RKO (cell line): ENCODE results near the gene PKD2L1.
"Not testable (repeated sequence)": the region's sequence is repeated elsewhere in the genome, so short reads cannot be mapped to it uniquely, and the experiment has no call there.

Experiments
- DNase-seq: peaks from one replicate; pipeline ENCODE4 v3.0.0-alpha.2; 2016; ENCODE audit warnings: low spot score

The PKD2L1 gene

DNA sequence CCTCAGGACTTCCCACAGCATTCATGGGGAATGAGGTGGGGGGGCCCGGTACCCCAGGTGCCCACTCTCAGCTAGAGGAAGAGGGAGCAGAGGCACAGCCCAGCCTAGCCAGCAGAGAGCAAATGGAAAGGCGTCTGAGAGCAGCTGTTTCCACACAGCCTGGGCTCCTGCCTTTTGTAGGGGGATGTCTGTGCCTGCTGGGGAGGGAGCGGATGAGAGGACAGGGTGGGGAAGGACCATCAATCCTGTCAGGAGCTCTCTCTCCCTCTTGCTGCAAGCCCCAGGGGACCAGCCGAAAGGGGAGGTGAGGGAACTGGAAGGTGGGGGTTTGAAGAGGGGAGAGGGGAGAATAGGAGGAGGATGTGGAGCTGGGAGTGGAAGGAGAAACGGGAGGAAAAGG lies at the start of gene PKD2L1:
PKD2L1 (minus strand) TSS at position 150 of the 400 bp plus-strand sequence; CDS start at position 25, 125 bp downstream.
- DNase-seq, result no peak

GRCh38 chr10:100377830-100378229 lies 47.8 kb upstream of the PKD2L1 start:
- no peak for DNase-seq

DNA sequence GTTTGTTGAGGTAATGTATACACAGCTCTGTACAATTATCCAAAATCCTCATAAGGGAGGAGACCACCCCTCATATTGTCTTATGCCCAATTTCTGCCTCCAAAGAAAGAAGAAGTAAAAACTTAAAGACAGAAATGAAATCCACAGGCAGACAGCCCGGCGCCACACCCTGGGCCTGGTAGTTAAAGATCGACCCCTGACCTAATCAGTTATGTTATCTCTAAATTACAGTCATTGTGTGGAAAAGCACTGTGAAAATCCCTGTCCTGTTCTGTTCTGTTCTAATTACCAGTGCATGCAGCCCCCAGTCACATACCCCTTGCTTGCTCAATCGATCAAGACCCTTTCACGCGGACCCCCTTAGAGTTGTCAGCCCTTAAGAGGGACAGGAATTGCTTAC lies 46.6 kb upstream of the PKD2L1 start:
- not testable (repeated sequence) for DNase-seq

DNA sequence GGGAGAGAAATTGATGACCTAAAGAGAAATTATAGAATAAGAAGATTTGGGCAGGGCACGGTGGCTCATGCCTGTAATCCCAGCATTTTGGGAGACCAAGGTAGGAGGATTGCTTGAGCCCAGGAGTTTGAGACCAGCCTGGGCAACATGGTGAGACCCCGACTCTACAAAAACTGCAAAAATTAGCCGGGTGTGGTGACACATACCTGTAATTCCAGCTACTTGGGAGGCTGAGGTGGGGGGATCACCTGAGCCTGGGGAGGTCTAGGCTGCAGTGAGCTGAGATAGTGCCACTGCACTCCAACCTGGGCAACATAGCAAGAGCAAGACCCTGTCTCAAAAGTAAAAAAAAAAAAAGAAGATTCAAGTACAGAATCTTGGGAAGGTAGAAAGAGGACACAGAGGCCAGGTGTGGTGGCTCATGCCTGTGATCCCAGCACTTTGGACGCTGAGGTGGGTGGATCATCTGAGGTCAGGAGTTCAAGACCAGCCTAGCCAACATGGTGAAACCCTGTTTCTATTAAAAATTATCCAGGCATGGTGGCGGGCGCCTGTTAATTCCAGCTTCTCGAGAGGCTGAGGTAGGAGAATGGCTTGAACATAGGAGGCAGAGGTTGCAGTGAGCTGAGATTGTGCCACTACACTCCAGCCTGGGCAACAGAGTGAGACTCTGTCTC lies 44.8 kb upstream of the PKD2L1 start:
- not testable (repeated sequence) for DNase-seq

GRCh38 chr10:100374200-100374655 lies 44.2 kb upstream of the PKD2L1 start:
- no peak for DNase-seq

- peak; percentile 100 for DNase-seq
Measured at GRCh38 chr10:100373298-100374199, 43.5 kb upstream of the PKD2L1 start.

- DNase-seq, result no peak
Measured at GRCh38 chr10:100372415-100373297, 42.6 kb upstream of the PKD2L1 start.

DNA sequence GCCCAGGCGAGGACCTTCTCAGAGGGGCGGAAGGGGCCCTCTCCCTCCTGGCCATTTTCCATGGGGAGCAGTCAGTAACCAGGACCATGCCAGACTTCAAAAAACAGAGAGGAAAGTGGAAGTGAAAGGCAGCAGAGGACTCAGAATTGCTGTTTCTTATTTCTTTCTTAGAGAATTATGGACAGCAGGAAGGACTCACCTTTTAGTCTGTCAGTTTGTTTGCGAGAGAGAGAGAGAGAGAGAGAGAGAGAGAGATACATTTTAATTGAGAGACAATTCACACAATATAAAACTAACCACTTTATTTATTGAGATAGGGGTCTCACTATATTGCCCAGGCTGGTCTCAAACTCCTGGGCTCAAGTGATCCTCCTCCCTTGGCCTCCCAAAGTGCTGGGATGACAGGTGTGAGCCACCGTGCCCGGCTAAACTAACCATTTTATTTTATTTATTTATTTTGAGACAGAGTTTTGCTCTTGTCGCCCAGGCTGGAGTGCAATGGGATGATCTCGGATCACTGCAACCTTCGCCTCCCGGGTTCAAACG lies 41.5 kb upstream of the PKD2L1 start:
- DNase-seq, result no peak

DNA sequence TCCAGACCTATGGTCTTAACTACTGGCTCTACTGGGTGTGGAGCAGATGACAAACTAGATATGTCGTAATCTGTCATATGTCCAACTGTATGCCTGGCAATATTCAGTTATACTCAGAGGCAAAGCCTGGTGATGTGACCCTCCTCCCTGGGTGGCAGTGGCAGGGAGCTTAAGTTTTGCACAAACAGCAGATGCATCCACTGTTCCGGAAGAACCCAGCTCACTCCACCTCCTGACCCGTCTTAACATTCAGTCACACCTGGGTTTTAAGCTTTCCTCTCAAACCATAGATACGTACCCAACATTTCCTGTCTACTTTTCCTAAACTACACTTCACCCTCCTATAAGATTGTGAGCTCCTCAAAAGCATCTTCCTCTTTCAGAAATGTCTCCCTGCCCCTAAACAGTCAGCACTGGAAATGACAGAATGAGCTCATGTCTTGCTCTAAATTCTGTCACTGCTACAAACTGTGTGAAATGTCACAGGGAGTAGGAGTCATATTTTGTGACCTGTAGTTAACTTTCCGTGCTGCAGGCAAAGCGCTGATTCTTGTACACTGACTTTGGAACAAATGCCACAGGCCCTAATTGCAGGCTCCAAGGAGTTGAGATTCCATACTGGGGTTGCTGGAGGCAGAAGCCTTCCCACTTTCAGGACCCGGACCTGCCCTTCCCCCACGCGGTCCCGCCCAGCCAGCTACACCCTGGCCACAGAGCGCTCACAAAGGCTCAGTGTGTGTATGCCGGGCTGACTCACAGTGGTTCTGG lies 40.9 kb upstream of the PKD2L1 start:
- peak; percentile 54 for DNase-seq

DNA sequence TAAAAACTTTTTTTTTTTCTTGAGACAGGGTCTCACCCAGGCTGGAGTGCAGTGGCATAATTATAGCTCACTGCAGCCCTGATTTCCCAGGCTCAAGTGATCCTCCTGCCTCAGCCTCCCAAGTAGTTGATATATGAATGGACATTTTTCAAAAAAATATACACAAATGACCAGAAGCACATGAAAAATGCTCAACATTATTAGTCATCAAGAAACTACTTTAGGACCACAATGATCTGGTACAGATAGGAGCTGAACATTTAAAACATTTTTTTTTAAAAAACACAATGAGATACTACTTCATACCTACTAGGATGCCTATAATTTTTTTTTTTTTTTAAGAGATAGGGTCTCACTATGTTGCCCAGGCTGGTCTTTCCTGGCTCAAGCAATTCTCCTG lies 38.7 kb upstream of the PKD2L1 start:
- no peak for DNase-seq

DNA sequence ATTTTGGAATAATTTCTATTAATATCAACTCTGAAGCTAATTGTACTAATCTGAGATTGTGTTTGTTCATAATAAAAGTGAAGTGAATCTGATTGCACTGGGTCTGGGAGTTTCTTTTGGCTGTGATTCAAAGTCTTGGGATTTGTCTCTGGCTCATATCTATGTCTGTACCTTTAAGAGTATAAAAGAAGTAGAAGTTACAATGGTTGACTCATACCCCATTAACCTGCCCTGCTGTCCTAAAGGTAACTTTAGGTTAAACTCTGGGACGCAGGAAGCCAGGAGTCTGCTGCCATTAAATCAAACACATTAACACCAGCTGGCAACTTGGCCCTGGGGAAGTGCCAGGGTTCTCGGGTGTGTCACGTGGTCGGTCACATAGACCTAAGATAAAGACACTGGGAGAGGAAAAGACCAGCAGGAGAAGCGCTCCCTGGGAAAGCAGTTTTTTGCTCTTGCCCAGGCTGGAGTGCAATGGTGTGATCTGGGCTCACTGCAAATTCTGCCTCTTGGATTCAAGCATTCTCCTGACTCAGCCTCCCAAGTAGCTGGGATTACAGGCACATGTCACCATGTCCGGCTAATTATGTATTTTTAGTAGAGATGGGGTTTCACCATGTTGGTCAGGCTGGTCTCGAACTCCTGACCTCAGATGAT lies 34.8 kb upstream of the PKD2L1 start:
- DNase-seq, result peak; percentile 71

DNA sequence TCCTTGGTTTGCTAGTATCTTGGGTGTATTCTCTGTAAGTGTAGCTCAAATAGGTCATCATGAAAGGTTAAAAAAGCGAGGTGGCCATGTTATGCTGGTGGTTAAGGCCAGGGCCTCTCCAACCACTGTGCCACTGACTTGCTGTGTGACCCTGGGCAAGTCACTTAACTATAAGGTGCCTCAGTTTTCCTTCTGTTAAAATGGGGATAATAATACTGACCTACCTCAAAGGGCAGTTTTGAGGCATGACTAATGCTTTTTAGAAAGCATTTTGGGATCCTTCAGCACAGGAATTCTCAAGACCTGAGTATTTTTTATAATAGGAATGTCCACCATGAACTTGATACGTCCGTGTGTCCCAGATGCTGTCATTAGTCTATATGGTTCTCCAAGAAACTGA lies 34.1 kb upstream of the PKD2L1 start:
- DNase-seq, result no peak

GRCh38 chr10:100362570-100363496 lies 32.8 kb upstream of the PKD2L1 start:
- DNase-seq, result no peak

DNA sequence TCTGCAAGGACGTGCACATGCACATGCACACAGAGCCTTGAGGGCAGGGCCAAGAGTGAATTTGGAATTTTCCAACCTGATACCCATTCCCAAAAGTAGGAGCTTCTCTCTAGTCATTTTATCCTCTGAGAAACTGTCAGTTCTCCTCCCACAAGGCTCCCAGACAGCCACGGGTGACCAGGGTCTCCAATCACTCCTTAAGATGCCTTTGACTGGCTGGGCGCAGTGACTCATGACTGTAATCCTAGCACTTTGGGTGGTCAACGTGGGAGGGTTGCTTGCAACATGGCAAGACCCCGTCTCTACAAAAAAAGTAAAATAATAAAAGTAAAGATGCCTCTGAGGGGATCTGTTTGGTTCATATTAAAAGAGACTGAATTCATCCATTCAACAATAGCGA lies 30.2 kb upstream of the PKD2L1 start:
- no peak for DNase-seq

DNA sequence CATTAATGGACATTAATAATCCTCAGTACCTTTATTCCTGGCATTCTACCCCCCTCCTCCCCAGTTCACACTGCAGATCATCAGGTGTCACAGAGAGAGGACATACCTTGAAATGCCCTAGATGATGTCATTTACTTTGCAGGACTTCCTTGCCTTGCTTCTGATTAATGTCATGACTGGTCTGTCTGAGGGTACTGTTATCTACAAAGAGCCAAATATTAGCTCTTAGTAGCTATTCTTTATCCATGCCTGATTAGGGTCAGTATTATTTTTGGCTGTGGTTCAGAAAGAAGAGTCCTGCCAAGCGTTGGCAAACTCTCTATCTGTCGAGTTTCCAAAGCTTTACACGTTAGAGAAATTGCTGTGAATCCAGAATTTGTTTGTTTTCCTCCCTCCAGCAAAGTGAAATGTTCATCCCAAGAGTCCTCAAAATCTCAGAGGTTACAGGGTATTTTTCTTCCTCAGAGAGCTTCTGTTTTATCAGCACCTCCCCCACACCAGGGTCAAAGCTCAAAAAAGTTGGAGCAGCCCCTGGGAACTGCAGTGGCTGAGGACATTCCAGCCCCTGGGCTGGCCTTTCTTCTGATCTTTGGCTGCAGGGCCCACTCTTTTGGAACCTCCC lies 29.6 kb upstream of the PKD2L1 start:
- no peak for DNase-seq

DNA sequence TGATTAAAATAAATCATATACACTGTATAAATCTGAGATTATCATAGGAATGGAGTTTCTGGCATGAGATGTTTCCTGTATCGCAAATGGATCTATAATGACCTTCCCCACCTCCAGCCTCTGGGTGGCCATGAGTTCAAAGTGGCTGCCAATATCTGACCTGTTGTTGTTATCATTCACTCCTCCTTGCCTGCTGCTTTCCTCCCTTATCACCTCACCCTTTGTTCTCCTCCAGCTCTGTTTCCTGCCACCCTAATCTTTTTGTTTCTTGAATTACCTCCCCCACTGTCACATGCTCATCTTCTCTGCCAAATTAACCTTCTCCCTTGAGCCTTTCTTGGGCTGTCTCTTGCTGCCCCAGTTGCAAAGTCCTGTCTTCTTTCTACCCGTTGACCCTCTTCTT lies 29.0 kb upstream of the PKD2L1 start:
- DNase-seq, result no peak

DNA sequence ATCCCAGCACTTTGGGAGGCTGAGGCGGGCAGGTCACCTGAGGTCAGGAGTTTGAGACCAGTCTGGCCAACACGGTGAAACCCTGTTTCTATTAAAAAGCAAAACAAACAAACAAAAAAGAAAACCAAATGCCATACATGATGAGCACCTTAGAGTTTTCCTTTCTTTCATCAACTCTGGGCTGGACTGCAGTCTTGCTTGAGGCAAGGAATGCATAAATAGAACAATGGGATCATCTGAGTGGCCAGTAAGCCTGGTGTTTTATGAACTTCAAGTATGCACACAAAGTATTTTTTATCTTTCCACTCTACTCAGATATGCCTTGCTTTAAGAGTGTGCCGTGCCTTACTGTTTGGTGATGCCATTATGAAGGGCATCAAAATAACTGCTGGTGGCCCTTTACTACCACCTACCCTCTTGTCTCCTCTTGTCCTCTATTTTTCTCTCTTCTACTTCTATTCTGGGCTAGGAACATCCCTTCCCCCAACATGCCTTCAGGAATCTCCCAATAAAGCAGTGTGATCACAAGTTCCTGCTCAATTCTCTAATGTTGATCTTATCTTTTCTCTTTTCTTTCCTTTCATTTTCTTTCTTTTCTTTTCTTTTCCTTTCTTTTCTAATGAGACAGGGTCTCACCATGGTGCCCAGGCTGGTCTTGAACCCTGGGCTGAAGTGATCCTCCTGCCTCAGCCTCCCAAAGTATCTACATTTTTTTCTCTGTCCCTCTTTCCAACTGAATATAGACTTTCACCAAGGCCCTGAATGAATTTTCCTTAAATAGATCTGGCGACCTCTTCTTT lies 27.2 kb upstream of the PKD2L1 start:
- DNase-seq, result no peak
